ACC112 (cell line): Measurements from ENCODE around the gene SEC23IP.

Experiments used
- H2AFZ ChIP-seq: fragments of 200-600 bp; sonication (generic); one replicate; pipeline ENCODE4 v1.6.0; 2017; ENCODE audit warnings: antibody characterized with exemption, low read length; ENCODE audit not compliant: unreplicated experiment
- H3K27ac ChIP-seq: fragments of 200-600 bp; sonication (generic); 2 replicates; pipeline ENCODE4 v1.5.1; 2014; ENCODE audit warnings: low read depth, mild to moderate bottlenecking, antibody characterized with exemption, low read length, moderate library complexity
- H3K27me3 ChIP-seq: fragments of 200-600 bp; sonication (generic); 2 replicates; pipeline ENCODE4 v1.6.1; 2014; ENCODE audit warnings: mild to moderate bottlenecking, antibody characterized with exemption, low read length, moderate library complexity, mixed read lengths; ENCODE audit not compliant: insufficient read depth
- H3K36me3 ChIP-seq: fragments of 200-600 bp; sonication (generic); 2 replicates; pipeline ENCODE4 v1.6.1; 2016; ENCODE audit warnings: mild to moderate bottlenecking, antibody characterized with exemption, low read length, moderate library complexity, mixed read lengths; ENCODE audit not compliant: insufficient read depth
- H3K4me1 ChIP-seq: fragments of 200-600 bp; sonication (generic); one replicate; pipeline ENCODE4 v1.6.1; 2016; ENCODE audit warnings: low read length, mixed read lengths; ENCODE audit not compliant: insufficient read depth, unreplicated experiment, control insufficient read depth
- H3K4me3 ChIP-seq: fragments of 200-600 bp; sonication (generic); 2 replicates; pipeline ENCODE4 v1.5.1; 2014; ENCODE audit warnings: mild to moderate bottlenecking, low read depth, low read length
- H3K79me2 ChIP-seq: fragments of 200-600 bp; sonication (generic); one replicate; pipeline ENCODE4 v1.6.0; 2016; ENCODE audit warnings: low read length; ENCODE audit not compliant: control insufficient read depth, unreplicated experiment, insufficient read depth

SEC23IP gene

DNA sequence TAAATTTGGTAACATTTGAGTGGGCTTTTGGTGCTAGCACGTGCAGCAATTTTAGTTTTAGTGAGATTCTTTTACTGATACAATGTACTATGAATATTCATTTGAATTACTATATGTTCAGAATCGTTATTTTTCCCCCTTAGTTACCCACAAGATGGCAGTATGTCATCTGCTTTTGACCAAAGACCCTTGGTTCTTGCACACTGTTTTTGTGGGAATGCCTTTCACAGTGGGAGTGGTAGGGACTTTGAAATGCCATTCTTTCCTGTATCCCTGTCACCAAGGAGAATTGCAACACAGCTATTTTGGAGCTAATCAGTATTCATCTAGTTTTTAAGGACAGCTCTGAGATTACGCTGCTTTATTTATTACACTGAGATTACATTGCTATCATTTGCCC, 40.6 kb downstream of the SEC23IP start:
- H3K4me3 ChIP-seq, result no peak overlapping the region
- H3K27ac ChIP-seq, result no peak overlapping the region
- no peaks in the 10 kb centered on the region for H3K27me3 ChIP-seq
- no peaks in the 10 kb centered on the region for H3K79me2 ChIP-seq
- peaks cover 24% of the 10 kb centered on the region for H3K36me3 ChIP-seq
- H2AFZ ChIP-seq, result no peak overlapping the region
- no peaks in the 10 kb centered on the region for H3K4me1 ChIP-seq

DNA sequence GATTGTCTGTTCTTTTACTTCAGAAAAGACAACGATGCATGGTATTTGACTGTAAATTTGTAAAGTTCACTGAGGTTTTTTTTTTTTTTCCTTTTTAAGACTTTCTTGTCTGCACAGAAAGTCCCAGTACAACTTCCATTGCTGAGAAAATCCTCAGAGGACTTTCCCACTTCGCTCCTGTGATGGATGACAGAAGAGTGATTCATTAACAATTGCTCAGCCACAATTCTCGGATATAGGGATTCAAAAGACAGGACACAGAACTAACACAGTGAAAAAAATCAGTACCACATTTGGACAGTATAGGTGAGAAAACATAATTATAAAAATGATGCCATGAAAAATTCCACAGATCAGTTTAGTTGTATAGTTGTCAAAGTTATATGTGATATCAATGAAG, 48.0 kb downstream of the SEC23IP start:
- no peak overlapping the region for H3K4me3 ChIP-seq
- peaks cover 27% of the 10 kb centered on the region for H3K36me3 ChIP-seq
- no peak overlapping the region for H3K27ac ChIP-seq

DNA sequence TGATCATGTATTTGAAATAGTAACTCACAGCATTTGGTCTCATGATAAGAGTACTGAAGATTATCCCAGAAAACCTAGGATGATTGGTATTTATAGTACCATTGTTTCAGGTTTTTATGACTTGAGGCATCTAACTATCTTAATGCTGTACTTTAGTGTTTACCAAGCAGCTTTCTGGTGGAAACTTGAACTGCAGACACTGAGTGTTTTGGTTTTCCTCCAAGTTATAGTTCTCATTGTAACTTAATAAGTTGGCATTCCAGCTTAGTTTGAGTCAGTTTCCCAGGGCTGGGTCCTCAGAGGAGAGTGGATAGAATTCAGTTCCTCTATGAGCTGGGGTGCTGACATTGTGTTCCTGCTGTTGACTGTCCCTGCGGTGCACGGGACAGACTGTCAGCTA, 50.4 kb downstream of the SEC23IP start:
- Histone ChIP-seq H3K27me3 (no peaks in the 10 kb centered on the region), H2AFZ (no peak overlapping the region), H3K36me3 (peaks cover 27% of the 10 kb centered on the region), H3K79me2 (no peaks in the 10 kb centered on the region), H3K27ac (no peak overlapping the region), H3K4me3 (no peak overlapping the region), H3K4me1 (peaks cover 10% of the 10 kb centered on the region)

More for the DNA sequence above, 48.0 kb downstream of the SEC23IP start:
- Histone ChIP-seq H3K79me2 (no peaks in the 10 kb centered on the region), H3K4me1 (peaks cover 10% of the 10 kb centered on the region), H2AFZ (no peak overlapping the region), H3K27me3 (no peaks in the 10 kb centered on the region)

DNA sequence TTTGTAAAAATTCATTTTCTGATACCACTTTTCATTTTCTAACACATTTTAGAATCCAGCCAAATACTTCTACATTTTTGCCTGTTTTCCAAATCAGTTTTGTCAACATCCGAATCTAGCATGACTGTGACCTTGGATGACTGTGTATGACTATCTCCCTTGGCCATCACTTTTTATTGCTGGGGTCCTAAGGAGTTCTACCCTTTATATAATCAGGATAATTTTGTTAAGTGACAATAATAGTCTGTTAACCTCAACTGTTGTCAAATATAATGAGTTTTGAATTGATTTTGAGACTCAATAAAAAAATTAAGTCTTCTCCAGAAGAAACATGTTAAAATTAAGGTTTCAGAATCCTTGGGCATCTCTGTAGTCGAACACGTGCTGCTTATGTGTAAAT, 53.3 kb downstream of the SEC23IP start:
- H3K4me3 ChIP-seq, result no peak overlapping the region
- no peaks in the 10 kb centered on the region for H3K79me2 ChIP-seq
- H3K36me3 ChIP-seq, result peaks cover 25% of the 10 kb centered on the region
- H2AFZ ChIP-seq, result no peak overlapping the region
- H3K27me3 ChIP-seq, result no peaks in the 10 kb centered on the region
- H3K27ac ChIP-seq, result no peak overlapping the region
- no peaks in the 10 kb centered on the region for H3K4me1 ChIP-seq

DNA sequence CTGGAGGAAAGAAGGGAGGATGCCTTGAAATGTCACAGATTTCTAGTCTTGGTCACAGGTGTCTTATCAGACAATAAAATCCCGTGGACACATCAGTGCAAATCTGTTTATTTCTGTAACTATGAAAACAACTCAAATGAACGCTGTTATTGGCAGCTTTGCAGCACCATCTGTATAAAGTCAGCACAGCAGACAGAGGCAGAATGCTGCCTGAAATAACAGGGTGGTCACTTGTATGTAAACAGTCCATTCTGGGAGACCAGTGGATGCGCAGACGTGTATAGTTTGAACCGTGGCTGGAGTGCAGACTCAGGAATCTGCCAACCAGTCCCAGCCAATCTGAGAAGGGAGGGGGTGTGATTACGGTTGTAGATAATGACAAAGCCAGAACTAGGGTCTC, 54.8 kb downstream of the SEC23IP start:
- H3K27me3 ChIP-seq, result no peaks in the 10 kb centered on the region
- H3K4me3 ChIP-seq, result no peak overlapping the region
- no peaks in the 10 kb centered on the region for H3K4me1 ChIP-seq
- no peaks in the 10 kb centered on the region for H3K79me2 ChIP-seq
- peaks cover 14% of the 10 kb centered on the region for H3K36me3 ChIP-seq
- no peak overlapping the region for H3K27ac ChIP-seq
- H2AFZ ChIP-seq, result no peak overlapping the region

DNA sequence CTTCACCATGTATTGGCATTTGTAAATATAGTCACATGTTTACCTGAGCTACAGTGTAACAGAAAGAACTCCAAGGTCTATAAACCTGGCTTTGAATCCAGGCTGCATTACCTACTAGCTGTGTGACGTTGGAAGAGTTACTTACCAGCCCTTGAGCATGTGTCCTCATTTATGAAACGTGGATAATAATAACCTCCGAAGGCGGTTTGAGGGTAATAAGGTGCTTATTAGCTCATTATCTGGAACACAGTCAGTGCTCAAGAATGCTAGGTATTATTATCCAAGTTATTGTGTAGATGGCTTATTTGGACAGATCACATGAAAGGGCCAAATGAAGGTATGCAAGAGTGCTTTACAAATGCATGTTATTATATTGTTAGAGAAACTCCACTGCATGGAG, 64.9 kb downstream of the SEC23IP start:
- no peak overlapping the region for H3K4me3 ChIP-seq
- H3K79me2 ChIP-seq, result no peaks in the 10 kb centered on the region
- no peaks in the 10 kb centered on the region for H3K36me3 ChIP-seq
- no peaks in the 10 kb centered on the region for H3K4me1 ChIP-seq
- no peak overlapping the region for H2AFZ ChIP-seq
- H3K27me3 ChIP-seq, result peaks cover 4% of the 10 kb centered on the region
- H3K27ac ChIP-seq, result no peak overlapping the region

DNA sequence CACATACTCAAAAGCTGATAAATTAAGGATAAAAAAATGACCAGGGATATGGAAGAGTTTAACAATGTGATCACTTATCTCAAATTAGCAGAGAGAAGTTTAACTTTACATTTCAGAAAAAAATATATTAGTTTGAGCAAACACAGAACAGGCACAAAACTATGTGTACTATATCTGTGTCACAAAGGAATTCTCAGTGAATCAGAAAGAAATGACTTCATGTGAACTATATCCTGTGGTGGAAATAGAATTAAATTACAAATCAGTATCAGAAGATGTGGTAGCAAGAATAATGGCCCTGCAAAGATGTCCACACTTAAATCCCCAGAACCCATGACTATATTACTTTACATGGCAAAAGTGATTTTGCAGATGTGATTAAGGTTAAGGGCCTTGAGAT, 70.3 kb downstream of the SEC23IP start:
- no peak overlapping the region for H3K4me3 ChIP-seq
- peaks cover 10% of the 10 kb centered on the region for H3K27me3 ChIP-seq
- H3K27ac ChIP-seq, result no peak overlapping the region
- no peak overlapping the region for H2AFZ ChIP-seq
- H3K79me2 ChIP-seq, result no peaks in the 10 kb centered on the region
- no peaks in the 10 kb centered on the region for H3K4me1 ChIP-seq
- H3K36me3 ChIP-seq, result no peaks in the 10 kb centered on the region

DNA sequence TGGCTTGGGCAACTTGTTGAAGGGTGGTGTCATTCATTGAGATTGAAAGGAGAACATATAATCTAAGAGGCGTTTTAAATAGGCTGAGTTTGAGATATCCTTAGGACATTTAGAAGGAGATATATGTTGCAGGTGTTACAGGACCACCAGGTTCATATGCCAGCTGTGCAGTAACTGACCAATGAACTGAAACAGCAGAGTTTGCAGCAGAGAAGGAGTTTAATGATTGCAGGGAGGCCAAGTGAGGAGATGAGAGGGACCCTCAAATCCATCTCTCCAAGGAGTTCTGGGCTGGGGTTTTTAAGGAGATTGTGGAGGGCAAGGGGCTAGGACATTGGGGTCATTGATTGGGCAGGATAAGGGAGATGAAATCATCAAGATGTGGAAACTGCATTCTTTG, 74.5 kb downstream of the SEC23IP start:
- Histone ChIP-seq H3K36me3 (no peaks in the 10 kb centered on the region), H3K27me3 (peaks cover 11% of the 10 kb centered on the region), H3K4me3 (no peak overlapping the region), H3K27ac (no peak overlapping the region), H2AFZ (no peak overlapping the region), H3K4me1 (no peaks in the 10 kb centered on the region), H3K79me2 (no peaks in the 10 kb centered on the region)

DNA sequence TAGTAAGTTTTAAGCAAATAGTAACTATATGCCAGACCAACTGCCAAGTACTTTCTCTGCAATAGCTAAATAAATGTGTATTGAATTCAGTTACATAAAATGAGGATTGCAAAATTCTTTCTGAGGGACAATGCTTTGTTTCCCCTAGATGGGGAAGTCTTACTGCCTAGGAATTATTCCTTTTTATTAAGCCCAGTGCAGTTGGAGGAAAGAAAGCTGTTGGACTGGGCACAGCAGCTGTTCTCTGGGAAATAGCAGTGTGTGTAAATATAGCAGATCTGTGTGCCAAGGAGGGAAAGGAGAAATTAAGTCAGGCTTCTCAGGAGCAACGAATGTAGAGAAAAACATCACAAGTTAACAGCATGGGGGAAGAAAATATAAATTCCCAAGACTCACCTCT, 77.1 kb downstream of the SEC23IP start:
- H3K4me1 ChIP-seq, result no peaks in the 10 kb centered on the region
- no peaks in the 10 kb centered on the region for H3K36me3 ChIP-seq
- H3K27me3 ChIP-seq, result 0 out of 2 replicates have a peak, but pooled peaks cover 6% of the 10 kb centered on the region
- H2AFZ ChIP-seq, result no peak overlapping the region
- H3K4me3 ChIP-seq, result no peak overlapping the region
- no peaks in the 10 kb centered on the region for H3K79me2 ChIP-seq
- H3K27ac ChIP-seq, result no peak overlapping the region

DNA sequence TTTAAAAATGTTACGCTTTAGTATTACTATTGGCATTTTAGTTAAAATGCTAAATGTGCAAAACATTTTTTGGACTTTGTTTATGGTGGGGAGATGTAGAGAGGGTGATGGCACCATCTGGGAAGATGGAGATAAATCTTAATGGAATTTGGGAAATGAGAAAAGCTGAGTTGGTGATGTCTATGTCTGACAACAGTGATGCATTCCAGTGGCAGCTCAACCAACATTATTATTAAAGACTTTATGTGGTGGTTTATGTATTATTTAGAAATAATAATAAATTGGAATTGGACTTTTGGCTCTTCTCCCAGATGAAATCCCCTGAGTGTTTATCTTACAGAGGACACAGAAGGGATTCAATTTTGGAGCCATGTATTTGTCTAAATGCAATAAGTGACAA, 77.6 kb downstream of the SEC23IP start:
- Histone ChIP-seq H3K27ac (no peak overlapping the region), H3K27me3 (0 out of 2 replicates have a peak, but pooled peaks cover 6% of the 10 kb centered on the region), H3K36me3 (no peaks in the 10 kb centered on the region), H2AFZ (no peak overlapping the region), H3K4me1 (no peaks in the 10 kb centered on the region), H3K4me3 (no peak overlapping the region), H3K79me2 (no peaks in the 10 kb centered on the region)

DNA sequence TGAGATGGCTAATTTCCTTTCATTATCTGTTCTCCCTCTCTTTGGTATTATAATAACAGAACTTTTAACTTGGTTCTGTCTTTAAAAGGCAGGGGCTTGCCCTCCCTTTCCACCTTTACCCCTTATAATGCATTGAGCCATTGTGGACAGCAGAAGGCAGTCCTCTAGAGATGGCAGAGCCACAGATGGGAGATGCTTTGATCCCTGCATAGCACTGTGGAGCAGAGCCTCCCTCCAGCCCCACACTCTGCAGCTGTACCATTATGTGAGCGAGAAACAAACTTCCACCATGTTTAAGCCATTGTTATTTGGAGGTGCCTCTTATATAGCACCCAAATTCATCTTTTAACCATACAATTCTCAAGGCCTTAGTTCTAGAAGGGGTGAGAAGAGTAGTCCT, 78.4 kb downstream of the SEC23IP start:
- Histone ChIP-seq H3K79me2 (no peaks in the 10 kb centered on the region), H2AFZ (no peak overlapping the region), H3K4me3 (no peak overlapping the region), H3K4me1 (no peaks in the 10 kb centered on the region), H3K36me3 (no peaks in the 10 kb centered on the region), H3K27ac (no peak overlapping the region), H3K27me3 (0 out of 2 replicates have a peak, but pooled peaks cover 6% of the 10 kb centered on the region)
